ENCODE results near the gene FBN1.

Gene FBN1

GRCh38 chr15:48515500-48515899 is 130.0 kb downstream of the FBN1 start:
- DNase-seq (ENCODE audit: low read depth in 2 of 2) = no peak

DNA sequence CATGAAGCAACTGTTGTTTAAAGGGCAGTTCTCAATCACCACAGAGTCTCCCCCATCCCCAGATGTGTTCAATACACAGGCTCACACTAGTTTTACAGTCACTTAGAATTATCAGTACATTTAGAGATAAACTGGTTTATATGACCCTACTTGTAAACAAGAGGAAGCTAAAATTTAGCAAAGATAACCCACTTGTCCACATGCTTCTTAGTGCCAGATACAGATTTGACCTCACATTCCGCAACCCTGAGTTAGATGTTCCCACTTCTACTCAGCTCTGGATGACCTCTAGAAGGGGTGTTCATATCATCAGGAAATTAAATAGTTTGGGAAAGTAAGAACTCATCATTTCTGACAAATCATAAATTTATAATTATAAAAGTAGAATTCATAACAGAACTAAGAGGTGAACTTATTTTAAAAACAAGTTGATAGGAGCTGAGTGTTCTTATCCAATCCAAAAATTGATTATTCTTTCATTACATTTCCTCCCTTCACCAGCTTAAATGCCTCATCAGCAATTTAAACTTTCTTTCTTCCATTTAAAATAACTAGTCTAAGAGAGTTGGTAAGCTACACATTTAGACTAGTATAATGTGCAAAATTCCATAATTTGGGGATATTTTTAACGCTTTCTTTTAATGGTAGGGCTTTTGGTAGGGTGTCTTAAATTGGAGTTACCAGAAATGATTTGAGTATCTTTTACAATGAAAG is 131.2 kb downstream of the FBN1 start:
- no peak for DNase-seq (ENCODE audit: low read depth in 2 of 2)

GRCh38 chr15:48510976-48511375 is 134.5 kb downstream of the FBN1 start:
- DNase-seq (ENCODE audit: low read depth in 2 of 2) = no peak

DNA sequence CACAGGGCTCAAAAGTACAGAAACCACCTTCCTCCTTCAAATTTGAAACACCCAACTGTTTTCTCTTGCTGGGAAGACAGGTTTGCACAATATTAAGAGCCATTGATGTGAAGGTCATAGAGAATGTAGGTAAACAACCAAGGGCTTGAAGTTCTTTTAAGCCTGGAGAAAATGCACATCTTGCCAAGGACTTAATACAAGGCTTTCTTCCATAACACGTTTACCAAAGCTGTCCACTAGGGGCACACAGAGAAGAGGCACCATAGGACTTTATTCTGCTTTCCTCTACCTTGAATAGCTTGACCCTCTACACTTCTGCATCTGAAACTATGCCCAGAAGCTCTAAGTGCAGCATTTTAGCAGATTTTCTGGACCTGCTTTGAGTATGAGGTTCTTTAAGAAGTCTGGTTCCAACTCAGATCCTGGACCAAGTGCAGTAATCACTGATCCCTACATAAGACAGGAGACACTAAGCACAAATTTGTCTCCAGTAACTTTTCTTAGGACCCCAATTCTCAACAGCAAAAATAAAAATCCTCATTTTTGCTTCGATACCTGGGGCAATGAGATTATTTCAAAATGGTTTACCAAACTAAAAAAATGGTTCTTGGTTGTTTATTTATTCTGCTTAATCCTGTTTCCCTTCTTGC is 138.0 kb downstream of the FBN1 start:
- DNase-seq (ENCODE audit: low read depth in 2 of 2) = no peak

GRCh38 chr15:48505067-48505466 is 140.4 kb downstream of the FBN1 start:
- DNase-seq (ENCODE audit: low read depth in 2 of 2) = no peak

DNA sequence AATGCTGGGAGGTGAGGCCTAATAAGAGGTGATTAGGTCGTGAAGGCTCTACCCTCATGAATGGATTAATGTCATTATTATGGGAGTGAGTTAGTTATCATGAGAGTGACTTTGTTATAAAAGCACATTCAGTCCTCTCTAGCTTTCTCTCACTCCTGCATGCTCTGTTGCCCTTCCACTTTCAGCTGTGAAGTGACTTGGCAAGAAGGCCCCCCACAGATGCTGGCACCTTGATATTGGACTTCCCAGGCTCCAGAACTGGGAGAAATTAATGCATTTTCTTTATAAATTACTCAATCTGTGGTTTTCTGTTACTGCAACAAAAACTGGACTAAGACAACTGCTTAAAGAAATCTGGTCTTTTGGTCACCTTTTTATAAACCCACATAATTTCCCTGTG is 144.3 kb downstream of the FBN1 start:
- DNase-seq (ENCODE audit: low read depth in 2 of 2) = no peak

GRCh38 chr15:48500595-48500994 is 144.9 kb downstream of the FBN1 start:
- DNase-seq (ENCODE audit: low read depth in 2 of 2) = no peak

- DNase-seq (ENCODE audit: low read depth in 2 of 2) = no peak
Measured at GRCh38 chr15:48499978-48500377, 145.5 kb downstream of the FBN1 start.

DNA sequence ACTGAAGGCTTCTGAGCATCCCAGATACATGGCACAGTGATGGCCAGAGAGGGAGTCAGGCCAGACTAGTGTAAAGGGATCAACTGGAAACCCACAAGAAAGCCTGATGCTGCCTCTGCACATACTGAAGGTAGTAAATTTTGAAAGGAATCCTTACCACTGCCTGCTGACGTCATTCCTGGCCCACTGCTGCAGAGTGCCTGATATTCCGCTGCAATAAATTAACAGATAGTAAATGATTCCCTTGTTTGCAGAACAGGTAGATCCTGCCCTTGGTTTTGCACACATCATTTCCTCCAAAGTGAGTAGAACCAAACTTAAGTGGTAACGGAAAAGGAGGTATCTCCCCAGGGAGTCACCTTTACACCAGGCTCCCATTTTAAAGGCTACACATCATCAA is 146.7 kb downstream of the FBN1 start:
- DNase-seq (ENCODE audit: low read depth in 2 of 2) = no peak

- DNase-seq (ENCODE audit: low read depth in 2 of 2) = no peak
Measured at GRCh38 chr15:48494631-48495030, 150.9 kb downstream of the FBN1 start.

DNA sequence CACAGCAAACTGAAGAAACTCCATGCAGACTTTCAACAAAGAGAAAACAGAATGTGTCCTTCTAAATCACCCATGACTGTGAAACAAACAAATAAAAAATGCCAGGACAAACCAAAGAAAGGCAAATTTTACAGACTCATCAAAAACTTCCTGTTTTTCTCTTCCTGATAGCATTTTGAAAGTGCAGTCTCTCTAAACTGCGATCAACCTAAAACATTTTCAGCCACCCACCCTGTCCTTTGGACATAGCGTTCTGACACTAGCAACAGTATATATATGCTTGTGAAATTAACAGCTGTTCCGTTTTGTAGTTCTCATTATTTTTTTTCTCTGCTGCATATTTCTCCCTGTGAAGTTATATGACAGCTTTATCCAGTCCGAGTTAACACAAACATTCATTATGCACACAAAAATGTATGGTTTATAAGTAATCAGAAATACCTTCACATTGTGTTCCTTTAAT is 151.7 kb downstream of the FBN1 start:
- DNase-seq (ENCODE audit: low read depth in 2 of 2) = no peak

- no peak for DNase-seq (ENCODE audit: low read depth in 2 of 2)
Measured at GRCh38 chr15:48493084-48493762, 152.3 kb downstream of the FBN1 start.

DNA sequence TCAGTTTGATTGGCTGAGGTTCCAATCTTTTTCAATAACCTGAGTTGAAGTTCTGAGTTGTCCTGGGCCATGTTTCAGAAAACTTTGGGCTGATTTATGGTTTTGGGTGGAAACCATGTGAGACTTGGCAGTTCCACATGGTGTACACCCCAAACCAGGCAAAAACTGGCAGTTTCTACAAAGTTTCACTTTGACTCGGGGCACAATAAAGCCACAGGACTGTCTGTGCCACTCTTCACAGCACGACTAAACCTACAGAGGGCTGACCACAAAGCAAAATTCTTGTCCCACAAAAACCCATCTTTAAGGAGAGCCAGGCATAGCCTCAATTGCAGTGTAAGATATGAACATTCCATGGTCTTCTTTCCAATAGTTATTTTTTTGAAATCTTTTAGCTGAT is 159.3 kb downstream of the FBN1 start:
- DNase-seq (ENCODE audit: low read depth in 2 of 2) = no peak

DNA sequence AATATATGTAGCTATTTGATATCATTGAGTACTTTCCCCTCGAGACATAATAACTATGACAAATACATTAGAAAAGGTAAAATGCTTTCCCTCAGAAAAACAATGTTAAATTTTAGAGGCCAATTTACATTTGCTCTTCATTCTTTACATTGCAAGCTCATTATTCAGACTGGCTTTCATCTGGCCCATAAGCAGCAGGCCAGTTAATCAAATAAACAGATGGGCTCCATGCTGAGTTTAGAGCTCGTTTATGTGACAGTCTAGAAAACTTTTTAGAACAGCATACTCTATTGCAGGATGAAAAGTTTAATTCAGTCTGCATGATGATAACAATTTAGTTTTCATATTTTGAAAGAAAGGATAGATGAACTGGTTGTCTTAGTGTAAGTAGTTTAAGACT is 163.7 kb downstream of the FBN1 start:
- DNase-seq (ENCODE audit: low read depth in 2 of 2) = no peak

- no peak for DNase-seq (ENCODE audit: low read depth in 2 of 2)
Measured at GRCh38 chr15:48479751-48480150, 165.8 kb downstream of the FBN1 start.

- DNase-seq (ENCODE audit: low read depth in 2 of 2) = no peak
Measured at GRCh38 chr15:48478581-48478980, 166.9 kb downstream of the FBN1 start.

DNA sequence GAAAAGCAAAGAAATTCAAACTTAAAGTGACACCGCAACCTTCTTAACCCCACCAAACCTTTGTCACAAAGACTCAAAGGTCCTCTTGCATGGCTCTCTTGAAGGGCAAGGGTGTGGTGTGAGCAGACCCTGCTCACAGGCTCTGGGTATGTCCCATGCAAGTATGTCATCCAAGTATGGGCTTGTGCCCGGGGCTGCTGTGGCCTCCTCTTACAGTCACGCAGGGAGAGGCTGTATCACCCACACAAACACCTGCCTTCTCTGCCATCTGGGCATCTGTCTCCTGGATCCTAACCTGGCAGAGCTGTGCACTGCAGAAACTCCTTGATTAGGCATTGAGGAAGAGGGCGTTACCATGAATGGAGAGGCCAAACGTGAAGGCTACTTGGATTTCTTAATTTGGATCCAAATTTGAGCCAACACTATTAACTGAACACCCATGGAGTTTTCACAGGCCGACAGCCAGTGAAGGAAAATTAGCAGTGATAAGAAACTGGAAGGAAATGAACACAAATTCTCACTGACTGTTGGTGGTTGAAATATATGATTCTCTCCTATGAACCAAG is 167.6 kb downstream of the FBN1 start:
- DNase-seq (ENCODE audit: low read depth in 2 of 2) = no peak

DNA sequence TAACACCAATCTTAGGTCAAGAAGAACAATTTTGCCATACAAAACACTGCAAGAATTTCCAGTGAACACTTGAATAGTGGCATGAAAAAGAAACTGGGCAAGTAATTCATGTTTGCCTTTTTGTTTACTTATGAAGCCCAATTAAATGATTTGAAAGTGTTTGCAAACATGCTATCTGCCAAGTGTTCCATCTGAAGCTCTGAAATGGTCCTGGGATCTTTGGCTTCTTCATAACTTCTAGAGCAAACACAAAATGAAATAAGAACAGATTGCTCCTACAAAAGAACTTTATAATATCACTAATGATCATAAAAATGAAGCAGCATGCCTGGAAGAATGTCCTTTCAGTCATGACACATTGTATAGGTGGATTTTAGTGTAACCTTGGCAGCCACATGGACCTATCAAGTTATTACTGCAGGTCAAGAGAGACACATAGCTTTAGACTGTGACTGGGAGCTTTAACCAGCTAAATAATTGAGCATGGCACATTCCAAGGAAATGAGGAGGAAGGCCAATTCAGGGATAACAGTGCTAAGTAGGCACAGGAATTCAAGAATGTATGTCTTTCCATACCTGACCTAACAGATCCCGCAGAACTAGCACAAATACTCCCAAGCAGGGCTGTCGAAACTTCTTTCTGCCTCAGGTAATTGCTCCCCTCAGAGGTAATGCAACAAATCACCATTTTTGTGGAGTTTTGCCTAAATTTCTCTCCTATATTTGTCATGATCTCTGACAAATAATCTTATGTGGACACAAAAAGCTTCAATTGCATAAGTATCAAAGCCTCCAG is 169.7 kb downstream of the FBN1 start:
- DNase-seq (ENCODE audit: low read depth in 2 of 2) = no peak

DNA sequence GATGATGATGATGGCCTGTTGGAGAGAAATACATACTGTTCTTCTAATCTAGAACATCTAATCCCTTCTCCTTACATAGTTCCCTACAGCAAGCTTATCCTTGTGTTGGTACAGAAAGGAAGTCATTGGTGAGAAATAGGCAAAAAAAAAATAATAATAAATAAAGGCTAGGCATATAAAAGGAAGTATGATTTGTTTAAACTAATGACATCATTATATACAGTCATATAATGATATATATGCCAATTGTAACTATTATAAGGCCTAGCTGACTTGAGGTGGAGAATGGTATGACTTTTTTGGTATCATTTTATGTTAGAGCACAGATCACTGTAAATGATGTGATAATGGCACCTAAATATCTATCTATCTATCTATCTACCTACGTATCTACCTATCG is 171.8 kb downstream of the FBN1 start:
- DNase-seq (ENCODE audit: low read depth in 2 of 2) = no peak

DNA sequence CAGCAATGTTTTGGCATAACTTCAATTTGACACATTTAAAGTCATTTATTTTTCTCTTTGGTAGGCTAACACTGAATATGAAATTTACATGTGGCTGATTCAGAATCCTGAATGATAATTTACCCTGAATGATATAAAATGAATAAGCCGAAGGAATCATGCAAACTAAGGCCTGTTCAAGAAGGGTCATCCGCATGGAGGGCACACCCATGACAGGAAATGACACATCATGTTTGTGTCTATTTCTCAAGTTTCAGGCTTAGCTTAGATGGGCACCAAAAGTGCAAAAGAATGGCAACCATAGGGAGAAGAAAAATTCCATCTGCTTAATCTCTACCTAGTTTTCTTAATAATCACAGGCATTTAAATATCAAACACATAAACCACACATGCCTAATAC is 172.8 kb downstream of the FBN1 start:
- no peak for DNase-seq (ENCODE audit: low read depth in 2 of 2)

- no peak for DNase-seq (ENCODE audit: low read depth in 2 of 2)
Measured at GRCh38 chr15:48471073-48471472, 174.4 kb downstream of the FBN1 start.

- DNase-seq (ENCODE audit: low read depth in 2 of 2) = no peak
Measured at GRCh38 chr15:48470096-48470495, 175.4 kb downstream of the FBN1 start.

Measured in stimulated activated CD8-positive, alpha-beta memory T cell treated with anti-CD3 and anti-CD28 coated beads, Interleukin-2, amount 100 ng/mL, for 1 hour (primary cell).